ENCODE data around the gene GABRD.

The GABRD gene

GRCh38 chr1:2050793-2051682 lies 31.9 kb downstream of the GABRD start:
- DNase-seq (ENCODE audit: low read depth in 1 of 2, low spot score in 1 of 2) = no peak

- no peak for DNase-seq (ENCODE audit: low read depth in 1 of 2, low spot score in 1 of 2)
These were observed 33.0 kb downstream of the GABRD start for GRCh38 chr1:2052054-2052679.

- DNase-seq (ENCODE audit: low read depth in 1 of 2, low spot score in 1 of 2) = no peak
These were observed 33.6 kb downstream of the GABRD start for GRCh38 chr1:2052756-2053155.

- DNase-seq (ENCODE audit: low read depth in 1 of 2, low spot score in 1 of 2) = no peak
These were observed 34.1 kb downstream of the GABRD start for GRCh38 chr1:2053217-2053616.

DNA sequence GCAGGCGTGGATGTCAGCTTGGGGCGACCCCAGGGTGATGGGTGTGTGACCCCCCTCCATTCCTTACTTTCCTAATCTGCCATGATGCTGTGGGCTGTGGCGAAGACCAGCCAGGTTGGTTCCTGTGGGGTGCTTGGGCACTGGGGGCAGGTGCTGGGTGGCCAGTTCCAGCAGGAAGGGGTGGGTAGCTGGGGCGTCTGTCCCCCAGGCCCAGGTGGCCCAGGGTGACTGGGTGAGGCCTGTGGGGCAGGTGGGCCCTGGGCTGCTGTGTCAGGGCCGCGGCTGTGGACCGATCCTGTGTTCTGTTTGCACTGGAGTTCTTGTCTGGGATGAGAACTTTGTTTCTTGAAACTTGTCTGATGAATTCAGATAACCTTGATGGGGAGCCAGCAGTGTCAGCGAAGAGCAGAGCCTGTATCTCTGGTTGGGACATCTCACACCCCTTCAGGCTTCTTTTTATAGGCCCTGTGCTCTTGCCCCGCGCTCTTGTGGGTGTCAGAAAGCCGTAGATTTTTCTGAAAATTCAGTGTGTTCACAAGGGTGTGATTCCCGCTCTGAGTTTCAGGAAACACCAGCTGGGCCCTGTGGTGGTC lies 34.7 kb downstream of the GABRD start:
- no peak for DNase-seq (ENCODE audit: low read depth in 1 of 2, low spot score in 1 of 2)

DNA sequence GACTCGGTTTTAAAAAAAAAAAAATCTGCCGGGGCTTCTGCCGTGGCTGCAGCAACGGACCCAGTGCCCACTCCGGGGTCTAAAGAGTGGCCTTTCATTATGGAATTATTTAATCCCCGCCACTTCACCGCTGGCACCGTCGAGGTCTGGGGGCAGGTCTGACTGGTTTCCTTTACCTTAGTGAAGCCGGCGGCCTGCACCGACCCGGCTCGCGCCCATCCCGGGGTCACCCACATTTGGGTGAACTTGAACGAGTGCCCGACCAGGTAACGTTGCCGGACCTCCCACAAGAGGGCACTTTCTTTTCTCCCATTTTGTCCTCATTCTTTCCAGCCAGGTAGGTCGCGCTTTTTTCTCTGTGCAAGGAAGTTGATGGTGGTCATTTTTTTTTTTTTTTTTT lies 35.4 kb downstream of the GABRD start:
- no peak for DNase-seq (ENCODE audit: low read depth in 1 of 2, low spot score in 1 of 2)

GRCh38 chr1:2055911-2056575 lies 36.9 kb downstream of the GABRD start:
- no peak for DNase-seq (ENCODE audit: low read depth in 1 of 2, low spot score in 1 of 2)

DNA sequence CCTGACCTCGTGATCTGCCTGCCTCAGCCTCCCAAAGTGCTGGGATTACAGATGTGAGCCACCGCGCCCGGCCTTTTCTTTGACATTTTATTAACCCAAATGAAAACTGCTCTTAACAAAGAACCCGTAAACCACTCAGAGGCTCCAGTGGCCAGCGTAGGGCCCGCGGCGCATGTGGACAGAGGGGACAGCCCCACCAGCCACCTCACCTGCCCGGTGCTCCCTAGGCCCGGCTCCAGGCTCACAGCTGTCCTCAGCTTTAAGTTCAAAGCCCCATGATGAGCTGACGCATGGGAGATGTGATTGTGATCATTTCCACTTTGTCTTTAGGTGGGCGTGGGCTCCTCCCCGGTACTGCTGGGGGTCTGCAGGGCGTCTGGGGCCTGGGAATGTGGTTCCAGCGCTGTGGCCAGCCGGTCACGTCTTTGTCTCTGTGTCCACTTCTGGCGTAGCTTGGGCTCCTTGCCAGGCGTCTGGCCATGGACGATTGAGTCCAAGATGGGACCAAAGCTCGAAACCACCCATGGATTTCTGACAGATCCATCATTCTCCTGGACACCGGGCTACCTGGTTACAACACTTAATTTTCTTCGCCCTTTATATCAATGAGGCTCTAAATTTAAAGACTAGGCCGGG lies 37.9 kb downstream of the GABRD start:
- no peak for DNase-seq (ENCODE audit: low read depth in 1 of 2, low spot score in 1 of 2)

DNA sequence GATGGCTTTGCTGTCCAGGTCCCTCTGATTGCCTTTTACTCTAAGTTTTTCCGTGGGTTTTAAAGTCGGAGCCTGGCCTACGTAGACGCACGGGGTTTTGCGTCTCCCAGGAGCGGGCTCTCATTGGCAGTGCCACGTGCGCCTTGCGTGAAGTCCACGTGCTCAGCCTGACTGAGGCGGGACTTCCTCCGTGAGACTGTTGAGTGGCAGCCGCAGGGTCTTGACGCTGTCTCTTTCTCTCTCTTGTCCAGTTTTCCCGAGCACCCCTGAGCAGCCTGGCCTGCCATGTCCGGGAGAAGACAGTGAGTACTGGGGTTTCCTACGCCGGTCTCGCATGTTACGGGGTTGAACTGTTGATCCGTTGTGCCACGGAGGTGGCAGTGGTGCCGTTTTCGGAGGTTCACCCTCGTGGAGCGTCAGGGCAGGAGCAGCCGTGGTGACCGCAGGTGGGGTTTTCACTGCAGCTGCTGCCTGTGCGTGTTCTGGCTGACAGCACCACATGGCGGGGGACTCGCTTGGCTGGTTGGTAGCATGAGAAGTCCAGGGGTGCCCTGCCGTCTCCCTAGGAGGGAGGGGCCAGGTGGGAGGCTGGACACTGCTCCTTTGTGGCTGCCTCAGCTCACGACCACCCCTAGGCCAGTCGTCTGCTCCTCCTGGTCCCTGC lies 40.3 kb downstream of the GABRD start:
- DNase-seq (ENCODE audit: low read depth in 1 of 2, low spot score in 1 of 2) = no peak

GRCh38 chr1:2060072-2060471 lies 40.9 kb downstream of the GABRD start:
- no peak for DNase-seq (ENCODE audit: low read depth in 1 of 2, low spot score in 1 of 2)

- DNase-seq (ENCODE audit: low read depth in 1 of 2, low spot score in 1 of 2) = no peak
These were observed 41.4 kb downstream of the GABRD start for GRCh38 chr1:2060535-2060934.

- no peak for DNase-seq (ENCODE audit: low read depth in 1 of 2, low spot score in 1 of 2)
These were observed 42.1 kb downstream of the GABRD start for GRCh38 chr1:2061065-2061778.

- no peak for DNase-seq (ENCODE audit: low read depth in 1 of 2, low spot score in 1 of 2)
These were observed 46.6 kb downstream of the GABRD start for GRCh38 chr1:2065699-2066098.

GRCh38 chr1:2067393-2067792 lies 48.2 kb downstream of the GABRD start:
- no peak for DNase-seq (ENCODE audit: low read depth in 1 of 2, low spot score in 1 of 2)

GRCh38 chr1:2067981-2068380 lies 48.8 kb downstream of the GABRD start:
- no peak for DNase-seq (ENCODE audit: low read depth in 1 of 2, low spot score in 1 of 2)

DNA sequence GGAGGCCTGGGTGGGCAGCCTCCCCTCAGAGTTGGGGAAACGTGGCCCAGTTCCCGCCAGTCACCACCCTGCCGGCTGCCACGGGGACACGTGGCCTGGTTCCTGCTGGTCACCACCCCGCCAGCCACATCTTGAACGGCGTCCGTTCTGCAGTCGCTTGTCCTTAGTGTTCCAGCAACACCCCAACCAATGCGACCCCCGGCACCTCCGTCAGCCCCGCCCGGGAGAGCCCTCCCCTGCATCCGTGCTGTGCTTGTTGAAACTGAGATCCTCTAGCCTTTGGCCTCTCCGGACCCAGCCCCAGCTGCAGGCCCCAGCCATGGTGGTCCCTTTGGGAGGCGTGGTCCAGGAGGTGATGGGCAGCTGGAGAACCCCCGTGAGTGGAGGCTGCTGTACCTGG lies 49.8 kb downstream of the GABRD start:
- DNase-seq (ENCODE audit: low read depth in 1 of 2, low spot score in 1 of 2) = no peak

DNA sequence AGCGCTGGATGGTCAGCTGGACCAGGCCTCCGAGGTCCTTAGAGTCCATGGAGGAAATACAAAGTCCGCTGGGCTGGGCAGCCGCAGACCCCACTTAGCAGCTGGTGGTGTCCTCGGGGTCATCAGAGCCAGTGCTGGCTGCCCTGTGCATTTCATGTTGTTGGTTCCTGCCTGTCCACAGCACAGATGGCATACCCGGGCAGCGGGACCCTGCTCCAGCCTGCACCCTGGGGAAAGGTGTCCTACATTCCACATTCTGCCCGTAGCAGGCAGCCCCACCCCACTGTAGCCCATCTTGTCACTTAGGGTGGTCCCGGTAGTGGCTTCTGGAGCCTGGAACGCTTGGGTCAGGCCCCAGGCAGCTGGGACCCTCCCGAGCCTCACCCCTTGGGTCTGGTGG lies 50.9 kb downstream of the GABRD start:
- DNase-seq (ENCODE audit: low read depth in 1 of 2, low spot score in 1 of 2) = no peak

DNA sequence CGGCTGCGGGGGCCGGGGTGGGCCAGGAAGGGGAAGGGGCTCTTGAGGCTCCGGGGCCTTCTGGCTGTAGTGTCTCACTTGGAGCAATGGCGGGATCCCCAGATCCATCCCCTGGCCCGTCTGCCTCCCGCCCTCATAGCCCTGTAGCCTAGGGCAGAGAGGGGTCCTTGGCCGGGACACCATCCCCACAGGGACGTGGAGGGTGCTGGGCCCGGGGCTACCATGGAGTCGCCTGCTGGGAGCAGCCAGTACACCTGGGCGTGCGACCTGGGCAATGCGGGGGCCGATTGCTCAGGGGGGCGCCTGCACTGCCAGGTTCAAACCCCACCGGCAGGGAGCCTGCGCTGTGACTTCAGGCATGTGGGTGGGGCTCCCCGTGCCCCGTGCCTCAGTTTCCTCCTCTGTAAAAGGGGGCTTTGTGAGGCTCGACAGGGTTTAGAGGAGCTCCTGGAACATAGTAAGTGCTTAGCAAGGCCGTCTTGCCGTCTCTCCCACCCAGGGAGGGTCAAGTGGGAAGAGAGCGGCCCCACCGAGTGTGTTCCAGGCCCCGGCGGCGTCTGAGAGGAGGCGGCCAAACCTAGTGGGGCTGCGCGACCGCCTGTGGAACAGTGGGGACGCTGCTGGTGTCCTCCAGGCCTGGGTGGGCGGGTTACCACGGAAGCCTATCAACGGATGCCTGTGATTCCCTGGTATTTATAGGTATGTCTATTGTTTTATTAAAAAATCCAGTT lies 51.8 kb downstream of the GABRD start:
- DNase-seq (ENCODE audit: low read depth in 1 of 2, low spot score in 1 of 2) = no peak

- no peak for DNase-seq (ENCODE audit: low read depth in 1 of 2, low spot score in 1 of 2)
These were observed 53.1 kb downstream of the GABRD start for GRCh38 chr1:2072109-2072806.
